ENCODE results near the gene S100A2.

- TF ChIP-seq CTCF (conservative IDR thresholded peaks at IDR 0.05 in 1 of 2, IDR thresholded peaks at IDR 0.05 in 1 of 2; ENCODE audit: extremely low read depth in 1 of 2, insufficient read depth in 1 of 2, low read depth in 1 of 2, low read length in 2 of 2) (no peak), EZH2 (IDR thresholded peaks at IDR 0.05; ENCODE audit: borderline replicate concordance, low read length) (no peak)
Observed at GRCh38 chr1:153527023-153527682, 38.5 kb downstream of the S100A2 start.
